Body of pancreas (tissue), 4 donors: ENCODE data around the gene PIK3IP1.

ENCODE experiments used
- CTCF ChIP-seq, 7 experiments: fragments of 450-650 bp in 4 of 7; fragments of 200-600 bp in 3 of 7; sonication (generic) in 3 of 7; IDR thresholded peaks; one replicate each; pipeline ENCODE4 v1.5.1; 2016 to 2019; ENCODE audit warnings: antibody characterized with exemption in 7 of 7
- POLR2A ChIP-seq, 3 donors: fragments of 450-650 bp; IDR thresholded peaks; one replicate each; pipeline ENCODE4 v1.6.1; 2016; ENCODE audit warnings: antibody characterized with exemption in 3 of 3, mild to moderate bottlenecking in 2 of 3

GRCh38 chr22:31250740-31251600, 41.3 kb downstream of the PIK3IP1 start:
- TF ChIP-seq POLR2A (IDR thresholded peaks at IDR 0.05): no peak
- no peak for TF ChIP-seq CTCF (IDR thresholded peaks at IDR 0.05)
